ENCODE data around the gene TMX4. TPM values are rescaled to one million over a fixed set of nuclear protein-coding genes. Genes with fewer than 3 reads are reported as not detected.

The TMX4 gene
- total RNA-seq, 4 donors from 2014 or later, result 9.1 to 26.5 (median 12.0) TPM

DNA sequence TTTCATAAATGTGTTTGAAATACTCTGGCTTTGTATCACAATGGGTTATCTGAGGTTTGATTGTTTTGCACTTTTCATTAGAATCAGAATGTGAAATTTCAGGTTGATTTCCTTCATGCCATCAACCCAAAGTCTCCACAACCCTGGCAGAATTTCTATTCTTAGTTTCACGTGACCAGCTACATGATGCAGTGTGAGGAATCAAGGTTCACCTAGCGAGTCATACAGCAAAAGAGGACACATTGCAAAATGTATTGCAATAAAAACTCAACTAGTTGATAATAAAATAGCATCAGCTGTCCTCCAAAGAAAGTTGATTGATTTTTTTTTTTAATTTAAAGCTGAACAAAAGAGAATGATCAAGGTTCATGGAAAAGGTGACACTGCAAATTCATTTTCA is 81.5 kb downstream of the TMX4 start:
- H3K9me3 ChIP-seq, result no peaks in the 10 kb centered on the region
- no peak overlapping the region for H3K4me3 ChIP-seq
- 62 to 75% methylated on average over 2 of the region's 2 CpGs for WGBS, 2 donors
- no peaks in the 10 kb centered on the region for H3K36me3 ChIP-seq
- TF ChIP-seq CTCF (IDR thresholded peaks at IDR 0.05) (no peak), POLR2A (IDR thresholded peaks at IDR 0.05) (no peak)
- H3K27ac ChIP-seq, result no peak overlapping the region
- no peak for DNase-seq
- H3K4me1 ChIP-seq, result peaks cover 0 to 7% (median 0%) of the 10 kb centered on the region in 3 donors
- intact Hi-C loops (cut with DNase I), result no loop called here
- no peaks in the 10 kb centered on the region for H3K27me3 ChIP-seq

- WGBS, 2 donors, result 84 to 92% methylated on average over 3 of the region's 3 CpGs
- H3K27me3 ChIP-seq, result no peaks in the 10 kb centered on the region
- H3K9me3 ChIP-seq, result no peaks in the 10 kb centered on the region
- TF ChIP-seq POLR2A (IDR thresholded peaks at IDR 0.05) (no peak), CTCF (IDR thresholded peaks at IDR 0.05) (no peak)
- no peaks in the 10 kb centered on the region for H3K36me3 ChIP-seq
- peaks cover 0 to 7% (median 0%) of the 10 kb centered on the region in 3 donors for H3K4me1 ChIP-seq
- H3K27ac ChIP-seq, result no peak overlapping the region
- no peak overlapping the region for H3K4me3 ChIP-seq
- intact Hi-C loops (cut with DNase I), result no loop called here
- DNase-seq, result no peak
These were observed 82.2 kb downstream of the TMX4 start for GRCh38 chr20:7937328-7937727.

DNA sequence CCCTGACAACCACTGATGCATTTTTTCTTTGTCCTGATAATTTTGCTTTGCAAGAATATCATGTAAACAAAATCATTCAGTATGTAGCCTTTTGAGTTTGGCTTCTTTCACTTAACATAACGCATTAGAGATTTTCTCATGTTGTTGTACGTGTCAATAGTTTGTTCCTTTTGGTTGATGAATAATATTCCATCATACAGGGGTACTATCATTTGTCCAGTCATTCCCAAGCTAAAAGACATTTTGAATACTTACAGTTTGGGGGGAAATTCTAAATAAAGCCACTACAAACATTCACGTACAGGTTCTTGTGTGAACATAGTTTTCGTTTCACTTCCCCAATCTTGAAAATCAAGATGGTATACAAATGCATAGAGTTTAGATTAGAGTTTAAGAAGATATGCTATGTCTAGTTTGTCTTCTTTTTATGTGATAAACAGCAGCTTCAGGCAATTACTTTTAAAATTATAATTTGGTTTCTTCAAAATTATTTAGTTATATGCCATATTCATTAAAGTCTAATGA is 84.5 kb downstream of the TMX4 start:
- intact Hi-C loops (cut with DNase I), result no loop called here
- TF ChIP-seq POLR2A (IDR thresholded peaks at IDR 0.05), result no peak
- no peak for TF ChIP-seq CTCF (IDR thresholded peaks at IDR 0.05)
- 76 to 85% methylated on average over 4 of the region's 4 CpGs for WGBS, 2 donors
- Histone ChIP-seq H3K9me3 (no peaks in the 10 kb centered on the region), H3K4me1 (peaks cover 0 to 7% (median 0%) of the 10 kb centered on the region in 3 donors), H3K27ac (no peak overlapping the region), H3K36me3 (no peaks in the 10 kb centered on the region), H3K27me3 (no peaks in the 10 kb centered on the region), H3K4me3 (no peak overlapping the region)
- no peak for DNase-seq

GRCh38 chr20:7933346-7933745 is 86.2 kb downstream of the TMX4 start:
- Histone ChIP-seq H3K36me3 (no peaks in the 10 kb centered on the region), H3K4me1 (peaks cover 0 to 7% (median 0%) of the 10 kb centered on the region in 3 donors), H3K27ac (no peak overlapping the region), H3K27me3 (no peaks in the 10 kb centered on the region), H3K9me3 (no peaks in the 10 kb centered on the region), H3K4me3 (no peak overlapping the region)
- no peak for DNase-seq
- intact Hi-C loops (cut with DNase I), result no loop called here
- no peak for TF ChIP-seq CTCF (IDR thresholded peaks at IDR 0.05)
- no peak for TF ChIP-seq POLR2A (IDR thresholded peaks at IDR 0.05)
- 48 to 77% methylated on average over 1 of the region's 1 CpG for WGBS, 2 donors

DNA sequence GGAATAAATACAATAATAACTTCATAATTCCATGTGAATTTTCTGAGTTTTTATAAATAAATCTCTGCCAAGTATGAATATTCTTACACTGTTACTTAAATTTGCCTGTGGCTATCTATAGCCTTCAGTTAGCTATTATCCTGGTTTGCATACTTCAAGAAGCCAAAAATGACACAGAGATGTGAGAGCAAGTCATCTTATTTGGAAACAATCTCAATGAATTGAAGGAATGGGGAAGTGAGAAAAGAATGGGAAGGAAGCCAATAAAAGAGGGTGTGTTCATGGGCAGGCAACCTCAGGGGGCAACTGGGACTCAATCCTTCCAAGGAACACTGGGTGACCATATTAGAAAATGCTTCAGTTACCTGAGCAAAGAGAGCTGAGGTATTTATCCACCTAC is 89.2 kb downstream of the TMX4 start:
- Histone ChIP-seq H3K9me3 (no peaks in the 10 kb centered on the region), H3K27me3 (no peaks in the 10 kb centered on the region), H3K36me3 (no peaks in the 10 kb centered on the region), H3K27ac (no peak overlapping the region), H3K4me1 (no peaks in the 10 kb centered on the region), H3K4me3 (no peak overlapping the region)
- DNase-seq, result no peak
- no peak for TF ChIP-seq POLR2A (IDR thresholded peaks at IDR 0.05)
- TF ChIP-seq CTCF (IDR thresholded peaks at IDR 0.05), result no peak
- intact Hi-C loops (cut with DNase I), result no loop called here

Other genes with a start within 250 kb of the TMX4 start
- gene HAO1, start 79.3 kb downstream of the TMX4 start, total RNA-seq, result under 1 TPM in 1 of 4 donors, not detected in 3; 0.70 TPM
- gene PLCB1, start 112.5 kb upstream of the TMX4 start, total RNA-seq, result 10 to 100 TPM in 1 of 4 donors, 1 to 10 TPM in 3; 1.9 to 20.4 (median 5.0) TPM